Endodermal cell (in vitro differentiated cells): ENCODE results near the gene CFAP107. TPM values are rescaled to one million over a fixed set of nuclear protein-coding genes. Genes with fewer than 3 reads are reported as not detected.

ENCODE experiments used
- DNase-seq: peaks from one replicate; pipeline ENCODE4 v3.0.0-alpha.2; 2017
- H3K27ac ChIP-seq: 2 replicates; pipeline ENCODE4 v1.5.1; 2013; ENCODE audit warnings: mild to moderate bottlenecking, low read depth, low read length, moderate library complexity
- H3K27me3 ChIP-seq: 2 replicates; pipeline ENCODE4 v1.6.1; 2013; ENCODE audit warnings: mild to moderate bottlenecking, low read length, moderate library complexity; ENCODE audit not compliant: insufficient read depth, control insufficient read depth, poor library complexity, severe bottlenecking
- H3K36me3 ChIP-seq: 2 replicates; pipeline ENCODE4 v1.7.0; 2013; ENCODE audit warnings: mild to moderate bottlenecking, low read length, moderate library complexity; ENCODE audit not compliant: control insufficient read depth, insufficient read depth
- H3K4me1 ChIP-seq: one replicate; pipeline ENCODE4 v1.7.0; 2013; ENCODE audit warnings: low read length; ENCODE audit not compliant: control insufficient read depth, insufficient read depth
- H3K4me3 ChIP-seq: 2 replicates; pipeline ENCODE4 v1.5.1; 2013; ENCODE audit warnings: mild to moderate bottlenecking, low read length, moderate library complexity
- H3K9ac ChIP-seq: 2 replicates; pipeline ENCODE4 v1.6.1; 2013; ENCODE audit warnings: mild to moderate bottlenecking, low read length, moderate library complexity; ENCODE audit not compliant: poor library complexity, severe bottlenecking; ENCODE audit errors: extremely low read depth
- H3K9me3 ChIP-seq: 2 replicates; pipeline ENCODE4 v1.6.1; 2013; ENCODE audit warnings: mild to moderate bottlenecking, low read length, moderate library complexity; ENCODE audit not compliant: control insufficient read depth
- H3K27ac Mint-ChIP-seq: 2 replicates; pipeline ENCODE4 v1.8.0; 2020; ENCODE audit warnings: mixed read lengths
- H3K27me3 Mint-ChIP-seq: 2 replicates; pipeline ENCODE4 v1.8.0; 2021; ENCODE audit warnings: mild to moderate bottlenecking, mixed read lengths; ENCODE audit not compliant: insufficient read depth
- H3K36me3 Mint-ChIP-seq: 2 replicates; pipeline ENCODE4 v1.8.0; 2020; ENCODE audit warnings: low read depth, mixed read lengths
- H3K4me1 Mint-ChIP-seq: 2 replicates; pipeline ENCODE4 v1.8.0; 2020; ENCODE audit warnings: mixed read lengths
- H3K4me3 Mint-ChIP-seq: 2 replicates; pipeline ENCODE4 v1.8.0; 2020; ENCODE audit warnings: mild to moderate bottlenecking, moderate library complexity, mixed read lengths
- H3K9me3 Mint-ChIP-seq: 2 replicates; pipeline ENCODE4 v1.8.0; 2020; ENCODE audit warnings: mild to moderate bottlenecking, mixed read lengths
- WGBS, 2 experiments: methylation state at CpG; one replicate each; pipeline versions ENCODE4 v1.1.5 to v1.1.7; 2013; ENCODE audit warnings: missing lambda C conversion rate in 2 of 2, mixed read lengths in 1 of 2; ENCODE audit not compliant: insufficient coverage in 1 of 2, insufficient read length in 1 of 2; 5-methylcytosine and 5-hydroxymethylcytosine counted together
- total RNA-seq, 2 donors: library from RNA; stranded (reverse); fragmentation: NEBNext Ultra II Directional in 1 of 2; extraction: Animal tissue kit (Norgen Biotek cat#: 25700) in 1 of 2; gene quantifications; 2 replicates in 1 of 2; 3 replicates in 1 of 2; pipeline ENCODE4 v1.2.1, GENCODE V29; 2021
- TF ChIP-seq, protein P1 (sequence below): fragments of 200-600 bp; sonication (generic); conservative IDR thresholded peaks from 2 replicates; pipeline ENCODE4 v1.5.0; 2021; ENCODE audit warnings: antibody characterized with exemption, mild to moderate bottlenecking

The CFAP107 gene
- total RNA-seq, 2 donors from 2014 or later = not detected

DNA sequence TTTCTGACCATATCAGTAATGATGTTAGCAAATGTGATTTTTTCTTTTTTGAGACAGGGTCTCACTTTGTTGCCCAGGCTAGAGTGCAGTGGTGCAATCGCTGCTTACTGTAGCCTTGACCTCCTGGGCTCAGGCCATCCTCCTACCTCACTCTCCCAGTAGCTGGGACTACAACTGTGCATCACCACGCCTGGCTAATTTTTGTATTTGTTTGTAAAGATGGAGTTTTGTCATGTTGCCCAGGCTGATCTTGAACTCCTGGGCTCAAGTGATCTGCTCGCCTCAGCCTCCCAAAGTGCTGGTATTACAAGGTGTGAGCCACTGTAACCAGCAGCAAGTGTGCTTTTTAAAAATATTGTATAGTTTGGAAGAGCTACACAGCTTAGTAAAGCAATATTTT is 4.1 kb upstream of the CFAP107 start:
- H3K4me1 ChIP-seq = no peaks in the 10 kb centered on the region
- Mint-ChIP-seq H3K27ac (no peak overlapping the region), H3K36me3 (no peaks in the 10 kb centered on the region), H3K27me3 (no peaks in the 10 kb centered on the region), H3K4me3 (no peak overlapping the region), H3K4me1 (no peaks in the 10 kb centered on the region), H3K9me3 (no peaks in the 10 kb centered on the region)
- H3K27ac ChIP-seq = no peak overlapping the region
- TF ChIP-seq, protein P1, sequence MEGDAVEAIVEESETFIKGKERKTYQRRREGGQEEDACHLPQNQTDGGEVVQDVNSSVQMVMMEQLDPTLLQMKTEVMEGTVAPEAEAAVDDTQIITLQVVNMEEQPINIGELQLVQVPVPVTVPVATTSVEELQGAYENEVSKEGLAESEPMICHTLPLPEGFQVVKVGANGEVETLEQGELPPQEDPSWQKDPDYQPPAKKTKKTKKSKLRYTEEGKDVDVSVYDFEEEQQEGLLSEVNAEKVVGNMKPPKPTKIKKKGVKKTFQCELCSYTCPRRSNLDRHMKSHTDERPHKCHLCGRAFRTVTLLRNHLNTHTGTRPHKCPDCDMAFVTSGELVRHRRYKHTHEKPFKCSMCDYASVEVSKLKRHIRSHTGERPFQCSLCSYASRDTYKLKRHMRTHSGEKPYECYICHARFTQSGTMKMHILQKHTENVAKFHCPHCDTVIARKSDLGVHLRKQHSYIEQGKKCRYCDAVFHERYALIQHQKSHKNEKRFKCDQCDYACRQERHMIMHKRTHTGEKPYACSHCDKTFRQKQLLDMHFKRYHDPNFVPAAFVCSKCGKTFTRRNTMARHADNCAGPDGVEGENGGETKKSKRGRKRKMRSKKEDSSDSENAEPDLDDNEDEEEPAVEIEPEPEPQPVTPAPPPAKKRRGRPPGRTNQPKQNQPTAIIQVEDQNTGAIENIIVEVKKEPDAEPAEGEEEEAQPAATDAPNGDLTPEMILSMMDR = no peak
- H3K9ac ChIP-seq = no peak overlapping the region
- no peak overlapping the region for H3K4me3 ChIP-seq
- no peaks in the 10 kb centered on the region for H3K36me3 ChIP-seq
- no peaks in the 10 kb centered on the region for H3K27me3 ChIP-seq
- H3K9me3 ChIP-seq = no peaks in the 10 kb centered on the region
- WGBS, 2 experiments = 85 to 87% methylated on average over 2 to 3 of the region's 3 CpGs
- no peak for DNase-seq

- TF ChIP-seq, protein P1 = no peak
- no peaks in the 10 kb centered on the region for H3K36me3 Mint-ChIP-seq
- no peaks in the 10 kb centered on the region for H3K4me1 Mint-ChIP-seq
- Histone ChIP-seq H3K4me3 (no peak overlapping the region), H3K9ac (no peak overlapping the region), H3K9me3 (peaks cover 14% of the 10 kb centered on the region), H3K36me3 (no peaks in the 10 kb centered on the region), H3K27ac (no peak overlapping the region), H3K27me3 (no peaks in the 10 kb centered on the region), H3K4me1 (no peaks in the 10 kb centered on the region)
- peaks cover 9% of the 10 kb centered on the region for H3K9me3 Mint-ChIP-seq
- no peak for DNase-seq
- WGBS, 2 experiments = 84 to 86% methylated on average over 1 to 3 of the region's 3 CpGs
- H3K27ac Mint-ChIP-seq = no peak overlapping the region
- no peak overlapping the region for H3K4me3 Mint-ChIP-seq
- H3K27me3 Mint-ChIP-seq = no peaks in the 10 kb centered on the region
These were observed 641 bp upstream of the CFAP107 start for GRCh38 chr1:12745126-12745991.

- Histone ChIP-seq H3K4me3 (no peak overlapping the region), H3K27ac (no peak overlapping the region), H3K4me1 (no peaks in the 10 kb centered on the region), H3K36me3 (no peaks in the 10 kb centered on the region), H3K9ac (no peak overlapping the region), H3K27me3 (no peaks in the 10 kb centered on the region), H3K9me3 (peaks cover 14% of the 10 kb centered on the region)
- no peaks in the 10 kb centered on the region for H3K27me3 Mint-ChIP-seq
- H3K4me3 Mint-ChIP-seq = no peak overlapping the region
- TF ChIP-seq, protein P1 = no peak
- DNase-seq = no peak
- H3K4me1 Mint-ChIP-seq = no peaks in the 10 kb centered on the region
- no peak overlapping the region for H3K27ac Mint-ChIP-seq
- H3K9me3 Mint-ChIP-seq = peaks cover 9% of the 10 kb centered on the region
- H3K36me3 Mint-ChIP-seq = no peaks in the 10 kb centered on the region
These were observed 2.9 kb downstream of the CFAP107 start for GRCh38 chr1:12748778-12749355.
